IMR-90 (cell line): Measurements from ENCODE around the gene TMEM72. TPM values are rescaled to one million over a fixed set of nuclear protein-coding genes. Genes with fewer than 3 reads are reported as not detected.

Experiments
- ATAC-seq: fragments of 200-7000 bp; cut with Tn5 transposase; 2 replicates; pipeline ENCODE4 v1.9.1; 2020; ENCODE audit warnings: low read depth, mild to moderate bottlenecking, moderate library complexity
- BruUV-seq: library from RNA; stranded (reverse); fragments of 400-500 nt; replicated peaks from 2 replicates; lab custom pipeline; 2021; lab: Mats Ljungman, UMichigan
- CTCF ChIA-PET: fragments of 300-600 bp; formaldehyde crosslinking; extraction: SDS; loops from one replicate; lab custom pipeline; 2021; ENCODE audit warnings: antibody characterized with exemption; lab: Yijun Ruan, JAX
- POLR2A ChIA-PET: fragments of 300-600 bp; sonication (Branson Sonifier 250); formaldehyde crosslinking; loops from one replicate; lab custom pipeline; 2022; ENCODE audit warnings: antibody characterized with exemption; ENCODE audit not compliant: unreplicated experiment; lab: Charles Lee
- DNase-seq: peaks from one replicate; pipeline ENCODE4 v3.0.0; 2013
- H2AFZ ChIP-seq: replicated peaks from 2 replicates; pipeline ENCODE3; 2013; ENCODE audit warnings: low read length, mild to moderate bottlenecking; ENCODE audit not compliant: poor library complexity
- H2AK5ac ChIP-seq: 2 replicates; pipeline ENCODE4 v1.6.1; 2013; ENCODE audit warnings: low read depth, low read length, inconsistent platforms
- H2AK9ac ChIP-seq: replicated peaks from 2 replicates; pipeline ENCODE3; 2013; ENCODE audit warnings: mild to moderate bottlenecking, low read depth, low read length, moderate library complexity; ENCODE audit not compliant: poor library complexity
- H2BK120ac ChIP-seq: 2 replicates; pipeline ENCODE4 v1.6.1; 2013; ENCODE audit warnings: low read depth, low read length, inconsistent platforms
- H2BK15ac ChIP-seq: 3 replicates; pipeline ENCODE4 v1.6.1; 2013; ENCODE audit warnings: low read depth, low read length, inconsistent platforms
- H2BK20ac ChIP-seq: 2 replicates; pipeline ENCODE4 v1.6.1; 2013; ENCODE audit warnings: low read depth, mild to moderate bottlenecking, inconsistent platforms, low read length, moderate library complexity
- H2BK5ac ChIP-seq: 2 replicates; pipeline ENCODE4 v1.6.1; 2013; ENCODE audit warnings: mild to moderate bottlenecking, low read depth, low read length, inconsistent platforms; ENCODE audit not compliant: poor library complexity, severe bottlenecking
- H3K14ac ChIP-seq: replicated peaks from 2 replicates; pipeline ENCODE4 v1.6.1; 2013; ENCODE audit warnings: low read depth, low read length, inconsistent platforms
- H3K18ac ChIP-seq: 2 replicates; pipeline ENCODE4 v1.6.1; 2013; ENCODE audit warnings: low read depth, low read length, control low read depth
- H3K23ac ChIP-seq: 2 replicates; pipeline ENCODE4 v1.6.1; 2013; ENCODE audit warnings: low read depth, low read length, inconsistent platforms
- H3K27ac ChIP-seq: 2 replicates; pipeline ENCODE4 v1.5.1; 2013; ENCODE audit warnings: mild to moderate bottlenecking, control low read depth, low read length; ENCODE audit not compliant: insufficient read depth
- H3K27me3 ChIP-seq: 2 replicates; pipeline ENCODE4 v1.6.1; 2013; ENCODE audit warnings: low read length; ENCODE audit not compliant: control insufficient read depth, insufficient read depth
- H3K36me3 ChIP-seq: 2 replicates; pipeline ENCODE4 v1.6.1; 2013; ENCODE audit warnings: low read length, mixed read lengths; ENCODE audit not compliant: control insufficient read depth, insufficient read depth
- H3K4ac ChIP-seq: 2 replicates; pipeline ENCODE4 v1.6.1; 2013; ENCODE audit warnings: low read depth, low read length, inconsistent platforms
- H3K4me1 ChIP-seq: 2 replicates; pipeline ENCODE4 v1.6.1; 2013; ENCODE audit warnings: low read length, mixed read lengths; ENCODE audit not compliant: control insufficient read depth, insufficient read depth
- H3K4me2 ChIP-seq: 2 replicates; pipeline ENCODE4 v1.6.1; 2013; ENCODE audit warnings: low read depth, mild to moderate bottlenecking, control low read depth, low read length, moderate library complexity
- H3K4me3 ChIP-seq: 2 replicates; pipeline ENCODE4 v1.5.1; 2013; ENCODE audit warnings: low read depth, mild to moderate bottlenecking, control low read depth, low read length, moderate library complexity; ENCODE audit not compliant: insufficient read depth
- H3K56ac ChIP-seq: 2 replicates; pipeline ENCODE4 v1.6.1; 2013; ENCODE audit warnings: low read length, inconsistent platforms; ENCODE audit not compliant: insufficient read depth; ENCODE audit errors: extremely low read depth
- H3K79me1 ChIP-seq, 2 experiments: 2 replicates each; pipeline ENCODE4 v1.6.1; 2013; ENCODE audit warnings: low read length in 2 of 2, inconsistent platforms in 1 of 2, low read depth in 1 of 2
- H3K9ac ChIP-seq: 2 replicates; pipeline ENCODE4 v1.6.1; 2013; ENCODE audit warnings: low read depth, low read length, control low read depth
- H3K9me1 ChIP-seq: 2 replicates; pipeline ENCODE4 v1.6.1; 2013; ENCODE audit warnings: low read length, inconsistent platforms; ENCODE audit not compliant: insufficient read depth
- H3K9me3 ChIP-seq: 2 replicates; pipeline ENCODE4 v1.6.1; 2013; ENCODE audit warnings: low read length; ENCODE audit not compliant: control insufficient read depth, insufficient read depth
- H4K20me1 ChIP-seq: 2 replicates; pipeline ENCODE4 v1.6.1; 2013; ENCODE audit warnings: low read length, inconsistent platforms; ENCODE audit not compliant: insufficient read depth
- H4K5ac ChIP-seq: 2 replicates; pipeline ENCODE4 v1.6.1; 2013; ENCODE audit warnings: mild to moderate bottlenecking, low read depth, low read length, control low read depth
- H4K8ac ChIP-seq, 2 experiments: 2 replicates each; pipeline ENCODE4 v1.6.1; 2013; ENCODE audit warnings: low read depth in 2 of 2, low read length in 2 of 2, control low read depth in 1 of 2, inconsistent platforms in 1 of 2
- H4K91ac ChIP-seq: 2 replicates; pipeline ENCODE4 v1.6.1; 2013; ENCODE audit warnings: low read depth, low read length, inconsistent platforms; ENCODE audit not compliant: insufficient read depth
- CTCF ChIP-seq: conservative IDR thresholded peaks from 2 replicates; pipeline ENCODE4 v1.5.1; 2012; ENCODE audit warnings: mild to moderate bottlenecking, low read depth, low read length, improper control_type of control experiment
- MAZ ChIP-seq: IDR thresholded peaks from 2 replicates; pipeline ENCODE4 v1.6.1; 2012; ENCODE audit warnings: low read depth, mild to moderate bottlenecking, low read length, improper control_type of control experiment, moderate library complexity, borderline replicate concordance
- RAD21 ChIP-seq: IDR thresholded peaks from 2 replicates; pipeline ENCODE4 v1.6.1; 2012; ENCODE audit warnings: low read length, improper control_type of control experiment
- USF2 ChIP-seq: fragments of 150-350 bp; IDR thresholded peaks from 2 replicates; pipeline ENCODE4 v1.6.1; 2017; ENCODE audit warnings: mild to moderate bottlenecking, antibody characterized with exemption, low read length, low read depth
- WGBS, 2 experiments: methylation state at CpG; one replicate each; pipeline versions ENCODE4 v1.1.5 to v1.1.7; 2013; ENCODE audit warnings: missing lambda C conversion rate in 2 of 2; ENCODE audit not compliant: insufficient read length in 1 of 2; ENCODE audit errors: extremely low coverage in 2 of 2; 5-methylcytosine and 5-hydroxymethylcytosine counted together
- dilution Hi-C: fragments of 300-500 bp; cut with HindIII; formaldehyde crosslinking; loops from one replicate; pipeline ENCODE4 v1.14.3; 2018; ENCODE audit warnings: low sequenced_read_pairs; ENCODE audit not compliant: unreplicated experiment
- in situ Hi-C: fragments of 300-500 bp; cut with MboI; formaldehyde crosslinking; loops from 3 replicates; pipeline ENCODE4 v1.14.3; 2019; ENCODE audit warnings: low sequenced_read_pairs, inconsistent platforms, mixed read lengths
- intact Hi-C: fragments of 100-400 bp; cut with micrococcal nuclease; formaldehyde crosslinking; loops from 2 replicates; pipeline ENCODE4 v1.10.0; 2022
- polyA plus RNA-seq, 3 experiments: library from polyadenylated mRNA; depleted of rRNA; stranded (reverse); fragments of >200 nt; gene quantifications; 2 replicates each; pipeline ENCODE4 v1.2.3, GENCODE V29; 2012; ENCODE audit warnings: low replicate concordance in 1 of 3
- total RNA-seq: library from RNA; depleted of rRNA; stranded (reverse); fragments of >200 nt; gene quantifications from 2 replicates; pipeline ENCODE4 v1.2.3, GENCODE V29; 2012

TMEM72 gene
- total and polyA plus RNA-seq, 2 of the 4 experiments (the other 2 are of a cell fraction): not detected

GRCh38 chr10:44862924-44863323 is 48.2 kb upstream of the TMEM72 start:
- no peak overlapping the region for H2AK9ac ChIP-seq
- H3K4ac ChIP-seq: no peak overlapping the region
- no peak overlapping the region for H4K91ac ChIP-seq
- no peak overlapping the region for H2AFZ ChIP-seq
- intact Hi-C loops: loop anchor here (5.0 kb wide), 2 partner anchors 791 to 1171 kb away; no protein-coding TSS in a partner anchor
- DNase-seq (no peak), ATAC-seq (no peak)
- H3K4me1 ChIP-seq: peaks cover 4% of the 10 kb centered on the region; the same call in 1 of the 2 replicates
- no peak overlapping the region for H4K5ac ChIP-seq
- H3K36me3 ChIP-seq: no peaks in the 10 kb centered on the region
- no peak overlapping the region for H2BK120ac ChIP-seq
- BruUV-seq: no TSS peak
- H4K20me1 ChIP-seq: no peaks in the 10 kb centered on the region
- H2BK15ac ChIP-seq: no peak overlapping the region
- no peak overlapping the region for H3K18ac ChIP-seq
- in situ Hi-C loops: loop anchor here (5.0 to 25.0 kb wide), 4 partner anchors 471 to 1191 kb away; no protein-coding TSS in a partner anchor
- dilution Hi-C loops: no loop called here
- TF ChIP-seq USF2: no peak
- TF ChIP-seq CTCF: no peak
- TF ChIP-seq MAZ: no peak
- no peak for TF ChIP-seq RAD21
- peaks cover 16% of the 10 kb centered on the region for H3K9me1 ChIP-seq
- POLR2A ChIA-PET: no interaction called here
- H2BK5ac ChIP-seq: no peak overlapping the region
- no peaks in the 10 kb centered on the region for H3K9me3 ChIP-seq
- H3K14ac ChIP-seq: no peak overlapping the region
- no peak overlapping the region for H2BK20ac ChIP-seq
- no peak overlapping the region for H3K56ac ChIP-seq
- H4K8ac ChIP-seq: no peak overlapping the region
- no peaks in the 10 kb centered on the region for H3K79me1 ChIP-seq
- no peak overlapping the region for H3K23ac ChIP-seq
- no peak overlapping the region; the same call in 1 of the 2 replicates for H2AK5ac ChIP-seq
- no peak overlapping the region for H3K9ac ChIP-seq
- WGBS, 2 experiments: no CpG with 5 or more reads among the region's 4 CpGs
- no peak overlapping the region for H3K4me2 ChIP-seq
- CTCF ChIA-PET: no interaction called here
- no peak overlapping the region for H3K27ac ChIP-seq
- H3K4me3 ChIP-seq: no peak overlapping the region
- no peaks in the 10 kb centered on the region for H3K27me3 ChIP-seq
